IPS-18a (cell line): ENCODE results near the gene SHISA9.
A peak's percentile ranks its signal among the peaks of the same experiment; 100 is the strongest.

Source experiments
- H3K27ac ChIP-seq: one replicate; pipeline ENCODE4 v1.5.1; 2013; ENCODE audit warnings: low read length
- H3K27me3 ChIP-seq: one replicate; pipeline ENCODE4 v1.6.1; 2013; ENCODE audit warnings: mild to moderate bottlenecking, low read length; ENCODE audit not compliant: control insufficient read depth, insufficient read depth
- H3K36me3 ChIP-seq: one replicate; pipeline ENCODE4 v1.6.1; 2013; ENCODE audit warnings: low read depth, low read length; ENCODE audit not compliant: control insufficient read depth
- H3K4me1 ChIP-seq: one replicate; pipeline ENCODE4 v1.6.1; 2013; ENCODE audit warnings: low read depth, low read length; ENCODE audit not compliant: control insufficient read depth
- H3K4me3 ChIP-seq: one replicate; pipeline ENCODE4 v1.5.1; 2013; ENCODE audit warnings: low read length
- H3K9ac ChIP-seq: one replicate; pipeline ENCODE4 v1.6.1; 2013; ENCODE audit warnings: mild to moderate bottlenecking, low read length, moderate library complexity
- H3K9me3 ChIP-seq: one replicate; pipeline ENCODE4 v1.6.1; 2013; ENCODE audit warnings: low read depth, low read length; ENCODE audit not compliant: control insufficient read depth

Gene SHISA9

DNA sequence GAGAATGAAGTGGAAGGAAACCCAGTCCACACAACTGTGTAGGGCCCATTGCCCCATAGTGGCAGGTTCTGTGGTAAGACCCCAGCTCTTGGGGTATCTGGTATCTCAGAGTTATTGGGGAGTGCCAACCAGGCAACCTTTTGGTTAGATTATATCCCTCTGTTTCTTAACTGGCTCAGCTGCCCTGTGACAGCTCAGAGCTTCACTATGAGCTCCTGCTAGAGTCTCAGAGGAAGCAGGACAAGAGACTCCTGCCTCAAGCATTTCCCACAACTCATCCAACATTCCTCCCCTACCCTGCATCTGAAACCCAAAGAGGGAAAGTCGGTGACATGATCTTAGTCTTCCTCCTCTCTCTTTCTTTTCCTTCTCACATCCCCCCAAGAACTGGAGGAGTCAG lies 292.3 kb downstream of the SHISA9 start:
- no peaks in the 10 kb centered on the region for H3K9me3 ChIP-seq
- H3K4me1 ChIP-seq, result no peaks in the 10 kb centered on the region
- H3K27me3 ChIP-seq, result no peaks in the 10 kb centered on the region
- H3K36me3 ChIP-seq, result no peaks in the 10 kb centered on the region
- no peak overlapping the region for H3K27ac ChIP-seq
- H3K9ac ChIP-seq, result no peak overlapping the region
- H3K4me3 ChIP-seq, result no peak overlapping the region

DNA sequence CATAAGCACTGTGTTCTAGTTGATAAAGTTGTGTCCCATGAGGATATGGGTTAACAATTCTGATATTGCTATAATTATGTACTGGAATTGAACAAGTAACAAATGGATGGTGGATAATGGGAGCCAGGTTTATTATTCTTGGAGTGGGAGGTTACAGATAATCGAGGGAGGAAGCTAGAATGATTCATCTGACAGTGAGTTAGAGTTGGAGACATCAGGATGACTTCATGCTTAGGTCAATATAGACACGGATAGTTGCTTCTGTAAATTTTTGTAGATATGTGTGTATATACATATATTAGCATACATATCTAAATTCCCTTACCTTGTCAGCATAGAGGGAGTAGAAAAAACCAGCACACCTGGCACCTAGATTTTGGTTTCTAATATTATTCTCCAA lies 293.4 kb downstream of the SHISA9 start:
- no peak overlapping the region for H3K9ac ChIP-seq
- no peak overlapping the region for H3K27ac ChIP-seq
- H3K4me3 ChIP-seq, result no peak overlapping the region

DNA sequence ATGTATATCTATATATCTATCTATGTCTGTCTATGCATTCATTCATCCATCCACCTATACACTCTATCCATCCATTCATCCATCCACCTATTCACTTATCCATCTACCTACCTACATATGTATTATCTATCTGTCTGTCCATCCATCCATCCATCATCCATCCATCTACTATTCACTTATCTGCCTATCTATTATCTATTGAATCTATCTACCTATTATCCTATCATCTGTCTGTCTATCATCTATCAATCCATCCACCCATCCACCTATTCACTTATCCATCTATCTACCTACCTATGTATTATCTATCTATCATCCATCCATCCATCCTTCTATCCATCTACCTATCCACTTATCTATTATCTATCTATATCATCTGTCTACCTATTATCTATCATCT lies 302.3 kb downstream of the SHISA9 start:
- Histone ChIP-seq H3K4me3 (no peak overlapping the region), H3K27me3 (no peaks in the 10 kb centered on the region), H3K27ac (no peak overlapping the region), H3K9me3 (no peaks in the 10 kb centered on the region), H3K36me3 (no peaks in the 10 kb centered on the region), H3K4me1 (no peaks in the 10 kb centered on the region), H3K9ac (no peak overlapping the region)

More for the DNA sequence above, 293.4 kb downstream of the SHISA9 start:
- H3K36me3 ChIP-seq, result no peaks in the 10 kb centered on the region
- no peaks in the 10 kb centered on the region for H3K27me3 ChIP-seq
- no peaks in the 10 kb centered on the region for H3K9me3 ChIP-seq
- H3K4me1 ChIP-seq, result no peaks in the 10 kb centered on the region

GRCh38 chr16:13205352-13205751 lies 304.0 kb downstream of the SHISA9 start:
- Histone ChIP-seq H3K27me3 (no peaks in the 10 kb centered on the region), H3K36me3 (no peaks in the 10 kb centered on the region), H3K9ac (no peak overlapping the region), H3K27ac (no peak overlapping the region), H3K4me1 (no peaks in the 10 kb centered on the region), H3K4me3 (no peak overlapping the region), H3K9me3 (no peaks in the 10 kb centered on the region)

DNA sequence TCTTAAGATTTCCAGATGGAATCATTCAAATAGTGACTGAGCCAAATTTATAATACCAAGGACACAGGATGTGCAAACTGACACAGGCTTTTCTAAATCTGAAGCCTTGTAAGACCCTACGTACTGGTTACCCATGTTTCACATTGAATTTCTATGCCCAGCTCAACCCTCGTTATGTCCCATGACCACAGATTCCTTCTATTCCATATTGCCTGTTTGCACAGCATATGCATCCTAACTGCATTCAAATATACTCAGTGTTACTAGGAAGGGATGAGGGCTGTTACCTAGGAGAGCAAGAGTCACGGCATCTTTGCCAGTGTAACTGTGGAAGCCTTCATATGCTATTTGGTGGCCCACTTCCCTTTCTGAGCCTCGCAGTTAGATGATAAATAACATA lies 305.2 kb downstream of the SHISA9 start:
- Histone ChIP-seq H3K4me3 (no peak overlapping the region), H3K4me1 (no peaks in the 10 kb centered on the region), H3K9ac (no peak overlapping the region), H3K9me3 (no peaks in the 10 kb centered on the region), H3K27ac (no peak overlapping the region), H3K36me3 (no peaks in the 10 kb centered on the region), H3K27me3 (no peaks in the 10 kb centered on the region)

GRCh38 chr16:13207151-13207550 lies 305.8 kb downstream of the SHISA9 start:
- Histone ChIP-seq H3K4me3 (no peak overlapping the region), H3K27me3 (no peaks in the 10 kb centered on the region), H3K4me1 (no peaks in the 10 kb centered on the region), H3K27ac (no peak overlapping the region), H3K36me3 (no peaks in the 10 kb centered on the region), H3K9me3 (no peaks in the 10 kb centered on the region), H3K9ac (no peak overlapping the region)

- no peaks in the 10 kb centered on the region for H3K36me3 ChIP-seq
- no peak overlapping the region for H3K9ac ChIP-seq
- H3K27ac ChIP-seq, result no peak overlapping the region
- H3K27me3 ChIP-seq, result no peaks in the 10 kb centered on the region
- no peaks in the 10 kb centered on the region for H3K4me1 ChIP-seq
- H3K9me3 ChIP-seq, result no peaks in the 10 kb centered on the region
- no peak overlapping the region for H3K4me3 ChIP-seq
Observed at GRCh38 chr16:13223666-13224065, 322.3 kb downstream of the SHISA9 start.

DNA sequence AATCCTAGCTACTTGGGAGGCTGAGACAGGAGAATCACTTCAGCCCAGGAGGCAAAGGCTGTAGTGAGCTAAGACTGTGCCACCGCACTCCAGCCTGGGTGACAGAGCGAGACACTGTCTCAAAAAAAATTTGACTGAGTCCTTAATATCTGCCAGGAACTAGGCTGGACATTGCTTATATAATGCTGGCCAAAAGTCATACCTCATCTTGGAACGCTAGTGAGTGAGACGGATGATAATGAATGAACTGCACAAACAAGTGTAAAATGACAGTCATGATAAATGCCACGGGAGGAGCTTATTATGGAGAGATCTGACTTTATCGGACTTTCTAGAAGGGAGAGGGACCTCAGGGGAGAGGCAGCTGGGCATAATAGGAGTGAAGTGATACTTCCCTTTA lies 327.6 kb downstream of the SHISA9 start:
- Histone ChIP-seq H3K4me1 (peaks cover 18% of the 10 kb centered on the region), H3K36me3 (no peaks in the 10 kb centered on the region), H3K27ac (no peak overlapping the region), H3K9ac (no peak overlapping the region), H3K27me3 (no peaks in the 10 kb centered on the region), H3K9me3 (no peaks in the 10 kb centered on the region), H3K4me3 (no peak overlapping the region)

- no peak overlapping the region for H3K9ac ChIP-seq
- no peak overlapping the region for H3K4me3 ChIP-seq
- peak overlapping the region; percentile 3 for H3K27ac ChIP-seq
- H3K4me1 ChIP-seq, result peaks cover 18% of the 10 kb centered on the region
- no peaks in the 10 kb centered on the region for H3K36me3 ChIP-seq
- H3K9me3 ChIP-seq, result no peaks in the 10 kb centered on the region
- no peaks in the 10 kb centered on the region for H3K27me3 ChIP-seq
Observed at GRCh38 chr16:13231365-13231764, 330.0 kb downstream of the SHISA9 start.

DNA sequence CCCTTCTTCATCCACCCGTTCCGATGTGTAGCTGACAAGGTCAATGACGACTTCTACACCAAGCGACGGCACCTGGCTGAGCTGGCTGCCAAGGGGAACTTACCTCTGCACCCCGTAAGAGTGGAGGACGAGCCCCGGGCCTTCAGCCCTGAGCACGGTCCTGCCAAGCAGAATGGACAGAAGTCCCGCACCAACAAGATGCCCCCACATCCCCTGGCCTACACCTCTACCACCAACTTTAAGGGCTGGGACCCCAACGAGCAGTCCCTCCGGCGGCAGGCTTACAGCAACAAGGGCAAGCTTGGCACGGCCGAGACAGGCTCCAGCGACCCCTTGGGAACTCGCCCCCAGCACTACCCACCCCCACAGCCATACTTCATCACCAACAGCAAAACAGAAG lies 333.6 kb downstream of the SHISA9 start:
- Histone ChIP-seq H3K36me3 (no peaks in the 10 kb centered on the region), H3K27ac (no peak overlapping the region), H3K4me1 (peaks cover 18% of the 10 kb centered on the region), H3K27me3 (no peaks in the 10 kb centered on the region), H3K4me3 (no peak overlapping the region), H3K9me3 (no peaks in the 10 kb centered on the region), H3K9ac (no peak overlapping the region)

- Histone ChIP-seq H3K9me3 (no peaks in the 10 kb centered on the region), H3K27ac (no peak overlapping the region), H3K9ac (no peak overlapping the region), H3K36me3 (no peaks in the 10 kb centered on the region), H3K4me1 (peaks cover 12% of the 10 kb centered on the region), H3K27me3 (no peaks in the 10 kb centered on the region), H3K4me3 (no peak overlapping the region)
Observed at GRCh38 chr16:13236308-13236707, 334.9 kb downstream of the SHISA9 start.

- Histone ChIP-seq H3K9ac (no peak overlapping the region), H3K9me3 (no peaks in the 10 kb centered on the region), H3K36me3 (no peaks in the 10 kb centered on the region), H3K4me1 (no peaks in the 10 kb centered on the region), H3K4me3 (no peak overlapping the region), H3K27ac (no peak overlapping the region), H3K27me3 (no peaks in the 10 kb centered on the region)
Observed at GRCh38 chr16:13238182-13238581, 336.8 kb downstream of the SHISA9 start.
